GM12878 (cell line): ENCODE results near the gene SERPINI1.

Experiments
- BHLHE40 ChIP-seq, 2 experiments: fragments of 450-650 bp in 1 of 2; IDR thresholded peaks; 2 replicates each; pipeline ENCODE4 v1.6.1; 2011 to 2017; ENCODE audit warnings: low read depth in 2 of 2, borderline replicate concordance in 1 of 2, improper control_type of control experiment in 1 of 2, low read length in 1 of 2, mild to moderate bottlenecking in 1 of 2
- EP300 ChIP-seq, 2 experiments: fragments of 150-350 bp in 1 of 2; IDR thresholded peaks; 2 replicates each; pipeline ENCODE4 v1.6.1; 2011 to 2012; ENCODE audit warnings: low read depth in 2 of 2, low read length in 2 of 2, borderline replicate concordance in 1 of 2, improper control_type of control experiment in 1 of 2, inconsistent platforms in 1 of 2; ENCODE audit not compliant: control insufficient read depth in 1 of 2
- EZH2 ChIP-seq: IDR thresholded peaks from 2 replicates; pipeline ENCODE4 v1.6.1; 2012; ENCODE audit warnings: low read depth, mild to moderate bottlenecking, control low read depth, inconsistent platforms, low read length, borderline replicate concordance; ENCODE audit not compliant: control insufficient read depth
- MEF2A ChIP-seq: IDR thresholded peaks from 2 replicates; pipeline ENCODE4 v1.6.1; 2011; ENCODE audit warnings: low read depth, mild to moderate bottlenecking, low read length, moderate library complexity; ENCODE audit not compliant: insufficient read depth
- NFXL1 ChIP-seq: fragments of 450-650 bp; IDR thresholded peaks from 2 replicates; pipeline ENCODE4 v1.6.1; 2017; ENCODE audit warnings: antibody characterized with exemption, mild to moderate bottlenecking, borderline replicate concordance
- POLR2A ChIP-seq: IDR thresholded peaks from 2 replicates; pipeline ENCODE4 v1.6.1; 2011; ENCODE audit warnings: low read depth, mild to moderate bottlenecking, low read length
- POLR2AphosphoS2 ChIP-seq: IDR thresholded peaks from 2 replicates; pipeline ENCODE4 v1.6.1; 2011; ENCODE audit warnings: low read depth, mild to moderate bottlenecking, low read length, improper control_type of control experiment, moderate library complexity
- POLR2AphosphoS5 ChIP-seq: IDR thresholded peaks from 2 replicates; pipeline ENCODE4 v1.6.1; 2011; ENCODE audit warnings: mild to moderate bottlenecking, low read length, inconsistent platforms
- TARDBP ChIP-seq: IDR thresholded peaks from 2 replicates; pipeline ENCODE4 v1.6.1; 2016; ENCODE audit warnings: borderline replicate concordance
- TF ChIP-seq, protein P1 (sequence below), 3 experiments: IDR thresholded peaks in 2 of 3; conservative IDR thresholded peaks in 1 of 3; 2 replicates each; pipeline ENCODE4 v1.5.1; 2011; ENCODE audit warnings: low read depth in 3 of 3, low read length in 3 of 3, mild to moderate bottlenecking in 3 of 3, control low read depth in 2 of 3, moderate library complexity in 2 of 3, inconsistent platforms in 1 of 3, mixed read lengths in 1 of 3; ENCODE audit not compliant: control insufficient read depth in 2 of 3, insufficient read depth in 1 of 3; ENCODE audit errors: extremely low read depth in 1 of 3
- TF ChIP-seq, protein P2 (sequence below): IDR thresholded peaks from 2 replicates; pipeline ENCODE4 v1.6.1; 2012; ENCODE audit warnings: low read depth, low read length, improper control_type of control experiment
- TF ChIP-seq, protein P3 (sequence below): fragments of 450-650 bp; IDR thresholded peaks from 2 replicates; pipeline ENCODE4 v1.6.1; 2017; ENCODE audit warnings: antibody characterized with exemption, mild to moderate bottlenecking, moderate library complexity
- TF ChIP-seq, protein P4 (sequence below): IDR thresholded peaks from 2 replicates; pipeline ENCODE4 v1.6.1; 2011; ENCODE audit warnings: low read depth, mild to moderate bottlenecking, low read length, moderate library complexity, borderline replicate concordance; ENCODE audit errors: extremely low read depth

DNA sequence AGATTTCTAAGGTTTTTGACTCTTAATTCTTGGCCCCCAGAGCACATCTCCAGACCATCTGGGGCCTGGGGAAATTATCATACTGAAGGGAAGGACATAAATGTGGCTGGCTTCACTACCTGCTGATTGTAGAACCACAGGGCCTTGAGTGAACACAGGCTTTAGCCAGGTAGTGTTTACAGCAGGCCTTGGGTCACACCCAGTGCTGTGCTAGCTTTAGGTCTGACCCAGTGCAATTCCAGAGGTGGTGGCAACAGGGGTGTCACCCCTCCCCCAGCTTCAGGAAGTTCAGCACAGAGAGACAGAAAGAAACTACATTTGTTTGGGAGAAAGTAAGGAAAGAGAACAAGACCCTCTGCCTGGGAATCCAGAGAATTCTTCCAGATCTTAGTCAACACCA, 25.0 kb upstream of the SERPINI1 start:
- TF ChIP-seq NFXL1 (no peak), EZH2 (no peak), EP300 (IDR thresholded peaks at IDR 0.05; ENCODE audit: borderline replicate concordance in 1 of 2, control insufficient read depth in 1 of 2, low read depth in 2 of 2, low read length in 2 of 2) (no peak), POLR2AphosphoS2 (no peak), POLR2A (no peak), BHLHE40 (IDR thresholded peaks at IDR 0.05; ENCODE audit: borderline replicate concordance in 1 of 2, low read depth in 2 of 2, low read length in 1 of 2) (no peak), TARDBP (no peak), MEF2A (no peak), POLR2AphosphoS5 (no peak)
- TF ChIP-seq, protein P1, sequence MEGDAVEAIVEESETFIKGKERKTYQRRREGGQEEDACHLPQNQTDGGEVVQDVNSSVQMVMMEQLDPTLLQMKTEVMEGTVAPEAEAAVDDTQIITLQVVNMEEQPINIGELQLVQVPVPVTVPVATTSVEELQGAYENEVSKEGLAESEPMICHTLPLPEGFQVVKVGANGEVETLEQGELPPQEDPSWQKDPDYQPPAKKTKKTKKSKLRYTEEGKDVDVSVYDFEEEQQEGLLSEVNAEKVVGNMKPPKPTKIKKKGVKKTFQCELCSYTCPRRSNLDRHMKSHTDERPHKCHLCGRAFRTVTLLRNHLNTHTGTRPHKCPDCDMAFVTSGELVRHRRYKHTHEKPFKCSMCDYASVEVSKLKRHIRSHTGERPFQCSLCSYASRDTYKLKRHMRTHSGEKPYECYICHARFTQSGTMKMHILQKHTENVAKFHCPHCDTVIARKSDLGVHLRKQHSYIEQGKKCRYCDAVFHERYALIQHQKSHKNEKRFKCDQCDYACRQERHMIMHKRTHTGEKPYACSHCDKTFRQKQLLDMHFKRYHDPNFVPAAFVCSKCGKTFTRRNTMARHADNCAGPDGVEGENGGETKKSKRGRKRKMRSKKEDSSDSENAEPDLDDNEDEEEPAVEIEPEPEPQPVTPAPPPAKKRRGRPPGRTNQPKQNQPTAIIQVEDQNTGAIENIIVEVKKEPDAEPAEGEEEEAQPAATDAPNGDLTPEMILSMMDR (IDR thresholded peaks at IDR 0.05 in 2 of 3, conservative IDR thresholded peaks at IDR 0.05 in 1 of 3; ENCODE audit: control insufficient read depth in 2 of 3, extremely low read depth in 1 of 3, insufficient read depth in 1 of 3, low read depth in 3 of 3, low read length in 3 of 3) = no peak
- TF ChIP-seq, protein P2, sequence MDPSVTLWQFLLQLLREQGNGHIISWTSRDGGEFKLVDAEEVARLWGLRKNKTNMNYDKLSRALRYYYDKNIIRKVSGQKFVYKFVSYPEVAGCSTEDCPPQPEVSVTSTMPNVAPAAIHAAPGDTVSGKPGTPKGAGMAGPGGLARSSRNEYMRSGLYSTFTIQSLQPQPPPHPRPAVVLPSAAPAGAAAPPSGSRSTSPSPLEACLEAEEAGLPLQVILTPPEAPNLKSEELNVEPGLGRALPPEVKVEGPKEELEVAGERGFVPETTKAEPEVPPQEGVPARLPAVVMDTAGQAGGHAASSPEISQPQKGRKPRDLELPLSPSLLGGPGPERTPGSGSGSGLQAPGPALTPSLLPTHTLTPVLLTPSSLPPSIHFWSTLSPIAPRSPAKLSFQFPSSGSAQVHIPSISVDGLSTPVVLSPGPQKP = no peak
- TF ChIP-seq, protein P3, sequence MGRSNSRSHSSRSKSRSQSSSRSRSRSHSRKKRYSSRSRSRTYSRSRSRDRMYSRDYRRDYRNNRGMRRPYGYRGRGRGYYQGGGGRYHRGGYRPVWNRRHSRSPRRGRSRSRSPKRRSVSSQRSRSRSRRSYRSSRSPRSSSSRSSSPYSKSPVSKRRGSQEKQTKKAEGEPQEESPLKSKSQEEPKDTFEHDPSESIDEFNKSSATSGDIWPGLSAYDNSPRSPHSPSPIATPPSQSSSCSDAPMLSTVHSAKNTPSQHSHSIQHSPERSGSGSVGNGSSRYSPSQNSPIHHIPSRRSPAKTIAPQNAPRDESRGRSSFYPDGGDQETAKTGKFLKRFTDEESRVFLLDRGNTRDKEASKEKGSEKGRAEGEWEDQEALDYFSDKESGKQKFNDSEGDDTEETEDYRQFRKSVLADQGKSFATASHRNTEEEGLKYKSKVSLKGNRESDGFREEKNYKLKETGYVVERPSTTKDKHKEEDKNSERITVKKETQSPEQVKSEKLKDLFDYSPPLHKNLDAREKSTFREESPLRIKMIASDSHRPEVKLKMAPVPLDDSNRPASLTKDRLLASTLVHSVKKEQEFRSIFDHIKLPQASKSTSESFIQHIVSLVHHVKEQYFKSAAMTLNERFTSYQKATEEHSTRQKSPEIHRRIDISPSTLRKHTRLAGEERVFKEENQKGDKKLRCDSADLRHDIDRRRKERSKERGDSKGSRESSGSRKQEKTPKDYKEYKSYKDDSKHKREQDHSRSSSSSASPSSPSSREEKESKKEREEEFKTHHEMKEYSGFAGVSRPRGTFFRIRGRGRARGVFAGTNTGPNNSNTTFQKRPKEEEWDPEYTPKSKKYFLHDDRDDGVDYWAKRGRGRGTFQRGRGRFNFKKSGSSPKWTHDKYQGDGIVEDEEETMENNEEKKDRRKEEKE = no peak
- TF ChIP-seq, protein P4, sequence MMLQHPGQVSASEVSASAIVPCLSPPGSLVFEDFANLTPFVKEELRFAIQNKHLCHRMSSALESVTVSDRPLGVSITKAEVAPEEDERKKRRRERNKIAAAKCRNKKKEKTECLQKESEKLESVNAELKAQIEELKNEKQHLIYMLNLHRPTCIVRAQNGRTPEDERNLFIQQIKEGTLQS = no peak
